Astrocyte of the cerebellum (primary cell): ENCODE results near the gene LRRC4C.

Experiments
- DNase-seq: peaks from one replicate; pipeline ENCODE4 v3.0.0-alpha.2; 2011; ENCODE audit warnings: low read depth
- H3K4me3 ChIP-seq: 2 replicates; pipeline ENCODE4 v1.5.1; 2011; ENCODE audit warnings: mild to moderate bottlenecking, low read depth, low read length, moderate library complexity
- CTCF ChIP-seq: IDR thresholded peaks from 2 replicates; pipeline ENCODE4 v1.5.1; 2012; ENCODE audit warnings: low read length, low read depth, moderate library complexity, mild to moderate bottlenecking; ENCODE audit errors: missing control alignments
- in situ Hi-C: cut with HindIII; loops from 2 replicates; pipeline ENCODE4 v1.10.0; 2017; ENCODE audit warnings: low sequenced_read_pairs

The LRRC4C gene

GRCh38 chr11:40314327-40314726 is 1145.1 kb downstream of the LRRC4C start:
- H3K4me3 ChIP-seq = no peak overlapping the region
- in situ Hi-C loops = no loop called here
- TF ChIP-seq CTCF = no peak
- DNase-seq = no peak

GRCh38 chr11:40306938-40307548 is 1152.4 kb downstream of the LRRC4C start:
- in situ Hi-C loops = no loop called here
- peak; percentile 86 for TF ChIP-seq CTCF
- DNase-seq = peak; percentile 28
- H3K4me3 ChIP-seq = no peak overlapping the region

- peak; percentile 78 for DNase-seq
- in situ Hi-C loops = no loop called here
- H3K4me3 ChIP-seq = no peak overlapping the region
- TF ChIP-seq CTCF = no peak
These were observed 1156.8 kb downstream of the LRRC4C start for GRCh38 chr11:40302669-40303068.

- no peak for TF ChIP-seq CTCF
- no peak overlapping the region for H3K4me3 ChIP-seq
- no peak for DNase-seq
- in situ Hi-C loops = no loop called here
These were observed 1164.0 kb downstream of the LRRC4C start for GRCh38 chr11:40295466-40295865.

- DNase-seq = no peak
- in situ Hi-C loops = no loop called here
- no peak for TF ChIP-seq CTCF
- no peak overlapping the region for H3K4me3 ChIP-seq
These were observed 1164.7 kb downstream of the LRRC4C start for GRCh38 chr11:40294741-40295140.

GRCh38 chr11:40294349-40294735 is 1165.1 kb downstream of the LRRC4C start:
- in situ Hi-C loops = no loop called here
- no peak for DNase-seq
- no peak for TF ChIP-seq CTCF
- no peak overlapping the region for H3K4me3 ChIP-seq
